H9 (cell line): ENCODE data around the gene MITF. TPM values are rescaled to one million over a fixed set of nuclear protein-coding genes. Genes with fewer than 3 reads are reported as not detected.

Experiments used
- DNase-seq: peaks from one replicate; pipeline ENCODE4 v3.0.0-alpha.2; 2017
- H2AFZ ChIP-seq: one replicate; pipeline ENCODE4 v1.6.1; 2013; ENCODE audit warnings: mild to moderate bottlenecking, low read length, control low read depth, moderate library complexity
- H2AK5ac ChIP-seq: 2 replicates; pipeline ENCODE4 v1.6.1; 2013; ENCODE audit warnings: low read length, control low read depth, mixed read lengths; ENCODE audit not compliant: insufficient read length
- H2BK120ac ChIP-seq: one replicate; pipeline ENCODE4 v1.6.1; 2013; ENCODE audit warnings: low read depth, mild to moderate bottlenecking, low read length, control low read depth, inconsistent platforms; ENCODE audit not compliant: poor library complexity, severe bottlenecking
- H2BK12ac ChIP-seq: 2 replicates; pipeline ENCODE4 v1.6.1; 2013; ENCODE audit warnings: low read length, control low read depth, mixed read lengths, low read depth; ENCODE audit not compliant: insufficient read length
- H2BK15ac ChIP-seq: 2 replicates; pipeline ENCODE4 v1.6.1; 2013; ENCODE audit warnings: low read depth, low read length, control low read depth
- H2BK20ac ChIP-seq: one replicate; pipeline ENCODE4 v1.6.1; 2013; ENCODE audit warnings: low read depth, mild to moderate bottlenecking, low read length, control low read depth, inconsistent platforms; ENCODE audit not compliant: poor library complexity, severe bottlenecking
- H2BK5ac ChIP-seq: 2 replicates; pipeline ENCODE4 v1.6.1; 2013; ENCODE audit warnings: low read length, control low read depth, mixed read lengths; ENCODE audit not compliant: insufficient read length
- H3K14ac ChIP-seq: 2 replicates; pipeline ENCODE4 v1.6.1; 2013; ENCODE audit warnings: low read length, control low read depth; ENCODE audit not compliant: insufficient read depth
- H3K18ac ChIP-seq: 2 replicates; pipeline ENCODE4 v1.6.1; 2013; ENCODE audit warnings: low read depth, mild to moderate bottlenecking, mixed read lengths, low read length, control low read depth; ENCODE audit not compliant: insufficient read length
- H3K23ac ChIP-seq: 2 replicates; pipeline ENCODE4 v1.6.1; 2013; ENCODE audit warnings: low read length, control low read depth, mixed read lengths, low read depth; ENCODE audit not compliant: insufficient read length
- H3K23me2 ChIP-seq: 2 replicates; pipeline ENCODE4 v1.6.1; 2013; ENCODE audit warnings: low read depth, mild to moderate bottlenecking, mixed read lengths, low read length, control low read depth; ENCODE audit not compliant: insufficient read length, poor library complexity, severe bottlenecking
- H3K27ac ChIP-seq: 2 replicates; pipeline ENCODE4 v1.5.1; 2013; ENCODE audit warnings: low read length, control low read depth, mixed read lengths, low read depth; ENCODE audit not compliant: insufficient read length
- H3K27me3 ChIP-seq: 2 replicates; pipeline ENCODE4 v1.6.1; 2013; ENCODE audit warnings: low read length, control low read depth, inconsistent platforms; ENCODE audit not compliant: insufficient read depth
- H3K4ac ChIP-seq: 2 replicates; pipeline ENCODE4 v1.6.1; 2013; ENCODE audit warnings: low read depth, mild to moderate bottlenecking, control low read depth, inconsistent platforms, low read length, moderate library complexity
- H3K4me1 ChIP-seq: 2 replicates; pipeline ENCODE4 v1.6.1; 2013; ENCODE audit warnings: low read length, control low read depth, inconsistent platforms; ENCODE audit not compliant: insufficient read depth
- H3K4me2 ChIP-seq: 2 replicates; pipeline ENCODE4 v1.6.1; 2013; ENCODE audit warnings: low read length, control low read depth, mixed read lengths; ENCODE audit not compliant: insufficient read length, insufficient read depth
- H3K56ac ChIP-seq: 2 replicates; pipeline ENCODE4 v1.6.1; 2013; ENCODE audit warnings: low read depth, mild to moderate bottlenecking, mixed read lengths, low read length, control low read depth; ENCODE audit not compliant: insufficient read length
- H3K79me1 ChIP-seq: 2 replicates; pipeline ENCODE4 v1.6.1; 2013; ENCODE audit warnings: low read depth, mild to moderate bottlenecking, moderate library complexity, low read length, control low read depth, inconsistent platforms; ENCODE audit not compliant: insufficient read depth, poor library complexity, severe bottlenecking
- H3K79me2 ChIP-seq: 2 replicates; pipeline ENCODE4 v1.6.1; 2013; ENCODE audit warnings: low read length, control low read depth, inconsistent platforms; ENCODE audit not compliant: insufficient read depth
- H3K9ac ChIP-seq: 2 replicates; pipeline ENCODE4 v1.6.1; 2013; ENCODE audit warnings: low read length, control low read depth, mixed read lengths; ENCODE audit not compliant: insufficient read length; ENCODE audit errors: extremely low read depth
- H3K9me3 ChIP-seq: one replicate; pipeline ENCODE4 v1.6.1; 2013; ENCODE audit warnings: low read depth, low read length, inconsistent platforms; ENCODE audit not compliant: control insufficient read depth
- H3T11ph ChIP-seq: one replicate; pipeline ENCODE4 v1.6.1; 2013; ENCODE audit warnings: mild to moderate bottlenecking, low read length, control low read depth, inconsistent platforms
- H4K20me1 ChIP-seq: one replicate; pipeline ENCODE4 v1.6.1; 2013; ENCODE audit not compliant: control insufficient read depth, insufficient read length, insufficient read depth
- H4K5ac ChIP-seq: 2 replicates; pipeline ENCODE4 v1.6.1; 2013; ENCODE audit warnings: low read depth, mild to moderate bottlenecking, mixed read lengths, low read length, control low read depth; ENCODE audit not compliant: insufficient read length
- H4K8ac ChIP-seq: replicated peaks from 2 replicates; pipeline ENCODE4 v1.6.1; 2013; ENCODE audit warnings: low read length, control low read depth, mixed read lengths, low read depth; ENCODE audit not compliant: insufficient read length
- H4K91ac ChIP-seq: 2 replicates; pipeline ENCODE4 v1.6.1; 2013; ENCODE audit warnings: low read depth, mild to moderate bottlenecking, moderate library complexity, mixed read lengths, low read length, control low read depth; ENCODE audit not compliant: insufficient read length
- H3K27ac Mint-ChIP-seq, 3 experiments: 2 replicates in 2 of 3; 3 replicates in 1 of 3; pipeline ENCODE4 v1.8.0; 2020 to 2021; ENCODE audit warnings: mixed read lengths in 3 of 3, mild to moderate bottlenecking in 1 of 3, moderate library complexity in 1 of 3
- H3K27me3 Mint-ChIP-seq: 2 replicates; pipeline ENCODE4 v1.8.0; 2021; ENCODE audit warnings: low read depth, mild to moderate bottlenecking, moderate library complexity, mixed read lengths
- H3K36me3 Mint-ChIP-seq, 3 experiments: 2 replicates in 2 of 3; 3 replicates in 1 of 3; pipeline ENCODE4 v1.8.0; 2020 to 2021; ENCODE audit warnings: low read depth in 3 of 3, mixed read lengths in 3 of 3; ENCODE audit not compliant: insufficient read depth in 1 of 3
- H3K4me1 Mint-ChIP-seq, 2 experiments: 2 replicates each; pipeline ENCODE4 v1.8.0; 2020; ENCODE audit warnings: mixed read lengths in 2 of 2
- H3K4me3 Mint-ChIP-seq, 2 experiments: 2 replicates in 1 of 2; 3 replicates in 1 of 2; pipeline ENCODE4 v1.8.0; 2020 to 2021; ENCODE audit warnings: mild to moderate bottlenecking in 2 of 2, mixed read lengths in 2 of 2, moderate library complexity in 1 of 2
- H3K9me3 Mint-ChIP-seq, 2 experiments: 2 replicates in 1 of 2; 3 replicates in 1 of 2; pipeline ENCODE4 v1.8.0; 2020; ENCODE audit warnings: mild to moderate bottlenecking in 2 of 2, mixed read lengths in 2 of 2, moderate library complexity in 1 of 2
- CTCF ChIP-seq: fragments of 200-600 bp; sonication (generic); conservative IDR thresholded peaks from 3 replicates; pipeline ENCODE4 v1.8.0; 2021; ENCODE audit warnings: antibody characterized with exemption, mild to moderate bottlenecking
- whole genome bisulfite sequencing: extraction: QIAGEN DNeasy Blood & Tissue Kit; methylation state at CpG from one replicate; pipeline ENCODE4 v1.1.7; 2013; ENCODE audit warnings: missing lambda C conversion rate, low lambda C conversion rate, mixed read lengths; ENCODE audit not compliant: insufficient read length; ENCODE audit errors: extremely low coverage; 5-methylcytosine and 5-hydroxymethylcytosine counted together
- total RNA-seq: library from RNA; stranded (reverse); gene quantifications from 2 replicates; pipeline ENCODE4 v1.2.1, GENCODE V29; 2021

MITF gene
- total RNA-seq, 1 experiment from 2014 or later: 0.81 TPM

DNA sequence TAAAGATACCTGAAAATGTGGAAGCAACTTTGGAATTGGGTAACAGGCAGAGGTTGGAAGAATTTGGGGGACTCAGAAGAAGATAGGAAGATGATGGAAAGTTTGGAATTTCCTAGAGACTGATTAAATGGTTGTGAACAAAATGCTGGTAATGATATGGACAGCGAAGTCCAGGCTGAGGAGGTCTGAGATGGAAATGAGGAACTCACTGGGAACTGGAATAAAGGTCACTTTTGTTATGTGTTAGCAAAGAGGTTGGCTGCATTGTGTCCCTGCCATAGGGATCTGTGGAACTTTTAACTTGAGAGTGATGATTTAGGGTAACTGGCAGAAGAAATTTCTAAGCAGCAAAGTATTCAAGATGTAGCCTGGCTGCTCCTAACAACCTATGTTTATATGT is 13.0 kb downstream of the MITF start:
- no CpG with 5 or more reads among the region's 1 CpG for WGBS
- H3K9ac ChIP-seq: no peak overlapping the region
- Mint-ChIP-seq H3K4me1 (no peaks in the 10 kb centered on the region), H3K27me3 (no peaks in the 10 kb centered on the region; the same call in 1 of the 2 replicates), H3K36me3 (peaks cover 0 to 6% (median 0%) of the 10 kb centered on the region in 3 experiments; a peak in 2 of 7 replicates), H3K4me3 (no peak overlapping the region), H3K9me3 (peaks cover 5 to 15% of the 10 kb centered on the region in 2 experiments; a peak in 4 of 5 replicates), H3K27ac (no peak overlapping the region)
- H2AFZ ChIP-seq: no peak overlapping the region
- no peaks in the 10 kb centered on the region for H3K27me3 ChIP-seq
- H3K4ac ChIP-seq: no peak overlapping the region
- H4K91ac ChIP-seq: no peak overlapping the region
- H3K18ac ChIP-seq: no peak overlapping the region
- no peaks in the 10 kb centered on the region for H3K79me1 ChIP-seq
- H4K8ac ChIP-seq: no peak overlapping the region
- H2BK120ac ChIP-seq: no peak overlapping the region
- no peak for DNase-seq
- H3K23me2 ChIP-seq: no peaks in the 10 kb centered on the region
- no peaks in the 10 kb centered on the region for H4K20me1 ChIP-seq
- H3K56ac ChIP-seq: no peak overlapping the region
- no peaks in the 10 kb centered on the region for H3K4me1 ChIP-seq
- no peak overlapping the region for H3K4me2 ChIP-seq
- H2AK5ac ChIP-seq: no peak overlapping the region
- H3K27ac ChIP-seq: no peak overlapping the region
- H4K5ac ChIP-seq: no peak overlapping the region
- no peak overlapping the region for H3K23ac ChIP-seq
- no peaks in the 10 kb centered on the region for H3K79me2 ChIP-seq
- TF ChIP-seq CTCF: no peak
- no peak overlapping the region for H2BK20ac ChIP-seq
- H2BK5ac ChIP-seq: no peak overlapping the region
- H2BK12ac ChIP-seq: no peak overlapping the region
- H3K9me3 ChIP-seq: no peaks in the 10 kb centered on the region
- H3T11ph ChIP-seq: no peak overlapping the region
- no peak overlapping the region for H2BK15ac ChIP-seq
- no peak overlapping the region for H3K14ac ChIP-seq
